Activated T-cell treated with anti-CD3 and anti-CD28 coated beads, Interleukin-2, amount 50 U/mL, for 72 hours (primary cell): ENCODE data around the gene RNF169. TPM values are rescaled to one million over a fixed set of nuclear protein-coding genes. Genes with fewer than 3 reads are reported as not detected.
"Not testable (repeated sequence)": the region's sequence is repeated elsewhere in the genome, so short reads cannot be mapped to it uniquely, and the experiment has no call there.

ENCODE experiments used
- ATAC-seq, 2 donors: fragments of 150-1000 bp; cut with Tn5 transposase; replicated peaks in 1 of 2; 2 replicates each; pipeline ENCODE4 v1.10.0; 2021; ENCODE audit warnings: moderate library complexity in 2 of 2, mild to moderate bottlenecking in 1 of 2
- DNase-seq, 2 donors: peaks; one replicate each; pipeline ENCODE4 v3.0.0; 2021 to 2022; ENCODE audit warnings: mixed read lengths in 1 of 2
- H3K27ac Mint-ChIP-seq: one replicate; pipeline ENCODE4 v1.8.0; 2022; ENCODE audit warnings: mild to moderate bottlenecking, moderate library complexity, mixed read lengths
- H3K27me3 Mint-ChIP-seq: one replicate; pipeline ENCODE4 v1.8.0; 2022; ENCODE audit warnings: low read depth, mixed read lengths
- H3K36me3 Mint-ChIP-seq, 2 donors: one replicate each; pipeline ENCODE4 v1.8.0; 2022; ENCODE audit warnings: mixed read lengths in 2 of 2, mild to moderate bottlenecking in 1 of 2; ENCODE audit not compliant: insufficient read depth in 2 of 2
- H3K4me1 Mint-ChIP-seq: one replicate; pipeline ENCODE4 v1.8.0; 2022; ENCODE audit warnings: low read depth, mixed read lengths
- H3K4me3 Mint-ChIP-seq, 2 donors: one replicate each; pipeline ENCODE4 v1.8.0; 2022; ENCODE audit warnings: mild to moderate bottlenecking in 2 of 2, mixed read lengths in 2 of 2, moderate library complexity in 2 of 2
- H3K9me3 Mint-ChIP-seq, 2 donors: one replicate each; pipeline ENCODE4 v1.8.0; 2022; ENCODE audit warnings: mixed read lengths in 2 of 2
- total RNA-seq, 2 donors: library from RNA; stranded (reverse); gene quantifications; one replicate each; pipeline ENCODE4 v1.2.3, GENCODE V29; 2022

RNF169 gene
- total RNA-seq, 2 donors from 2014 or later: 18.5 to 20.5 TPM

DNA sequence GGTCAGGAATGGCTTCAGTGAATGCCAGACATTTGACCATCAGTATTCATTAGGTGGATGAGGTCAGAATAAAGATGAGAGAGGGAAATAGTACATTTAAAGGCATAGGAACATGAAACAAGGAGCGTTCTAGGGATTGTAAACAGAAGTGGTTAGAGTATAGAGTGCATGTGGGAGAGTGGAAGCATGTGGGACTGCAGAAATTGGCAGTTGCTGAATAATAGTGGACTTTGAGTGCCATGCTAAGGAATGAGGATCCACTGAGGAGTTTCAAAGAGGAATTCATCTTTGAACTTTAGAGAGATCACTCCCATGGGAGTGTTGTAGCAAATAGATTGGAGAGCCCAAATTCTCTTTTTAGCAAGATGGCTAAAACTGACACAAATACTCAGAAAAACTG lies 7.9 kb downstream of the RNF169 start:
- H3K27ac Mint-ChIP-seq: no peak overlapping the region
- ATAC-seq (no peak), DNase-seq (no peak)
- peaks cover 7 to 9% of the 10 kb centered on the region in 2 donors for H3K36me3 Mint-ChIP-seq
- peaks cover 0 to 8% of the 10 kb centered on the region in 2 donors for H3K9me3 Mint-ChIP-seq
- H3K4me1 Mint-ChIP-seq: peaks cover 25% of the 10 kb centered on the region
- no peaks in the 10 kb centered on the region for H3K27me3 Mint-ChIP-seq
- H3K4me3 Mint-ChIP-seq: no peak overlapping the region

DNA sequence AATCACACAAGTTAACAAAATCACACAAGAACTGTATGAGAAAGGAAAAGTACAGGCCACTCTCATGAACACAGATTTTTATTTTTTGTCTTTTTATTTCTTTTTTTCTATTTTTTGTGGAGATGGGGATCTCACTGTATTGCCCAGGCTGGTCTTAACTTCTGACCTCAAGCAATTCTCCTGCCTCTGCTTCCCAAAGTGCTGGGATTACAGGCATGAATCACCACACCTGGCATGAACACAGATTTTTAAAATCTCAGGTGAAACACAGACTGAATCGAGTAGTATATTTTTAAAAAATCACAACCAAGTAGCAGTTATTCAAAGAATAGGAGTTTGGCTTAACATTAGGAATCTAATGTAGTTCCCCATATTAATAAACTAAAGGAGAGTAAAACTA lies 18.3 kb downstream of the RNF169 start:
- Mint-ChIP-seq H3K4me3 (no peak overlapping the region), H3K36me3 (peaks cover 6 to 14% of the 10 kb centered on the region in 2 donors), H3K27ac (no peak overlapping the region), H3K9me3 (no peaks in the 10 kb centered on the region), H3K27me3 (no peaks in the 10 kb centered on the region), H3K4me1 (peaks cover 42% of the 10 kb centered on the region)
- ATAC-seq: no peak
- no peak for DNase-seq

GRCh38 chr11:74768172-74768651 lies 19.6 kb downstream of the RNF169 start:
- ATAC-seq (peak; percentile 82 to 92), DNase-seq (peak; percentile 51 to 61)
- not testable (repeated sequence) for H3K9me3 Mint-ChIP-seq, H3K36me3 Mint-ChIP-seq, H3K27me3 Mint-ChIP-seq
- Mint-ChIP-seq H3K4me3 (peak overlapping the region; percentile 46 to 76), H3K27ac (peak overlapping the region; percentile 74), H3K4me1 (peaks cover 35% of the 10 kb centered on the region)

DNA sequence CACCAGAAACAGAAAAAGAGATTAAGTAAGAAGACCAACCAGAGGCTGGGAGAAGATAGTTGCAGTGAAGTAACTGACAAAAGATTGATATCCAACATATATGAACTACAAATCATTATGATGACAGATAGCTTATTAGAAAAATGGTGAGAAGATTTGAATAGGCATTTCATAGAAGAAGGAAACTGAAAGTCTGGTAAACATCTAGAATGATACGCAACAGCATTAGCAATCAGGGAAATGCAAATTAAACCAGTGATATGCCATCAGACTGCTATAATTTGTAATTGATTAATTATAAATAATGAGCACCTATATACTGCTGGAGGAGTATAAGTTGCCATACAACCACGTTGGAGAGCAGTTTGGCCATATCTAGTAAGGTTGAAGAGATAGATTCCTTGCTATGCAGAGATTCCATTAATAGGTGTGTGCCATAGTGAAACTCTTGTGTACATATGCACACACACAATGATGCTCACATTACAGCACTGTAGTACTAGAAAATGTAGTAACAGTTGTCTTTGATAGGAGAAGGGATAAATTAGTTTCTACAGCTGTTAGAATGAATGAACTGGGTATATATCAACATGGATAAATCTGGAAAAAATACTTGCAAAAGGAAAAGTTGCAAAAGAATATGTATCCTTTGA lies 20.5 kb downstream of the RNF169 start:
- DNase-seq (no peak), ATAC-seq (no peak)
- Mint-ChIP-seq H3K9me3 (no peaks in the 10 kb centered on the region), H3K36me3 (no peaks in the 10 kb centered on the region), H3K4me1 (peaks cover 35% of the 10 kb centered on the region), H3K27ac (peak overlapping the region; percentile 1), H3K4me3 (peak overlapping the region in 1 of 2 donors; percentile 76), H3K27me3 (no peaks in the 10 kb centered on the region)

DNA sequence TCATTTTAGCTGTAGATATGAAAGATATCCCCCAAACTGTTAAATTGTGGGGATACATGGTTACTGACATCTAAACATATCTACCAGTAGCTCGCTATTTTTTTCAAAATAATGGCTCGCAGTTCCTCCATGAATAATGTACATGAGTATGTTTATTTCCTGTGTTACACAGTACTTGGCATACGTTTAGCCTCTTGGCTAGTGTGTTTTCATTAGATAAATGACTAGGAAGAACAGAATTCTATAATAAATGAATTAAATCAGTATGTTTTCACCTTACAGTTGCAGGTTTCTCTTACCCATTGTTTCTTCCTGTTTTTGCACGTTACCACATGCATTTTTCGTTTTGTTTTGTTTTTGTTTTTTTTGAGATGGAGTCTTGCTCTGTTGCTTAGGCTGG lies 21.8 kb downstream of the RNF169 start:
- Mint-ChIP-seq H3K9me3 (no peaks in the 10 kb centered on the region), H3K27ac (no peak overlapping the region), H3K4me1 (peaks cover 34% of the 10 kb centered on the region), H3K27me3 (no peaks in the 10 kb centered on the region), H3K4me3 (no peak overlapping the region), H3K36me3 (no peaks in the 10 kb centered on the region)
- ATAC-seq (no peak), DNase-seq (no peak)

GRCh38 chr11:74771139-74771538 lies 22.5 kb downstream of the RNF169 start:
- ATAC-seq: no peak
- DNase-seq: no peak
- no peaks in the 10 kb centered on the region for H3K9me3 Mint-ChIP-seq
- H3K27me3 Mint-ChIP-seq: no peaks in the 10 kb centered on the region
- H3K36me3 Mint-ChIP-seq: no peaks in the 10 kb centered on the region
- no peak overlapping the region for H3K27ac Mint-ChIP-seq
- no peak overlapping the region for H3K4me3 Mint-ChIP-seq
- H3K4me1 Mint-ChIP-seq: peaks cover 27% of the 10 kb centered on the region

DNA sequence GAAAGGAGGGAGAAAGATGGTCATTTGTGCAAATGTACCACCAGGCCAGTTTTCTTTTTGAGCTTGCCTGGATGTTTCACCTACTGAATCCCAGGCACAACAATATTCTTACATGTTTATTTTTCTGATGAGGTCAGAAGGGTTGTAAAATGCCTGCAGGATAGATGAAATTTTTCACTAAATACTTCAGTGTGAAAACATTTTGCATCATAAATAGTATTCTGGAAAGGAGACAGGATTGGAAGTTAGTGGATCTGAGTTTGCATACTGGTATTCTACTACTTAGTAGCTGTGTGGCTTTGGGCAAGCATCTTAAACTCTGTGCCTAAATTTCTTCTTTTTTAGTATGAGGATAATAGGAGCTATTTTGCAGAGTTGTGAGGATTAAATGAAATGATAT lies 24.8 kb downstream of the RNF169 start:
- Mint-ChIP-seq H3K4me3 (no peak overlapping the region), H3K27ac (no peak overlapping the region), H3K9me3 (no peaks in the 10 kb centered on the region), H3K4me1 (peaks cover 18% of the 10 kb centered on the region), H3K27me3 (no peaks in the 10 kb centered on the region), H3K36me3 (no peaks in the 10 kb centered on the region)
- DNase-seq: no peak
- no peak for ATAC-seq

- no peak overlapping the region for H3K27ac Mint-ChIP-seq
- H3K9me3 Mint-ChIP-seq: no peaks in the 10 kb centered on the region
- H3K4me1 Mint-ChIP-seq: no peaks in the 10 kb centered on the region
- H3K4me3 Mint-ChIP-seq: no peak overlapping the region
- ATAC-seq (no peak), DNase-seq (no peak)
- no peaks in the 10 kb centered on the region for H3K36me3 Mint-ChIP-seq
- no peaks in the 10 kb centered on the region for H3K27me3 Mint-ChIP-seq
Measured at GRCh38 chr11:74775762-74776161, 27.1 kb downstream of the RNF169 start.

DNA sequence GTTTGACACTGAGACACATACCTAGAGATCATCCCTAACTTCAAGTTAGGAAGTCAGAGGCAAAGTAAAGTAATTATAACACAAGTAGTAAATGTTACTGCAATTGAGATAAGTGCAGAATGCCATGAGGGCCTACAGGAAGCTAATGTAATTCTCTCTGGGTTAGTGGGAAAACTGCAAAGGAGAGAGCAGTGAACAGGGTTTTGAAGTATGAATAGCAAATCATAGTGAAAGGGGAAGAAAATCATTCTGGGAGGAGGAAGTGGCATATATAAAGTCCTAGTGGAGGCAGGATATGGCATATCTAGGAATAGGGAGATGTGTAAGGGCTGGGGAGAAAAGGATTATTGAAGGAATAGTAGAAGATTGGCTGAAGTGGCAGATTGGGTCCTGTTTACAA lies 27.9 kb downstream of the RNF169 start:
- DNase-seq (no peak), ATAC-seq (no peak)
- no peak overlapping the region for H3K4me3 Mint-ChIP-seq
- no peaks in the 10 kb centered on the region for H3K9me3 Mint-ChIP-seq
- H3K27me3 Mint-ChIP-seq: no peaks in the 10 kb centered on the region
- no peak overlapping the region for H3K27ac Mint-ChIP-seq
- H3K36me3 Mint-ChIP-seq: no peaks in the 10 kb centered on the region
- no peaks in the 10 kb centered on the region for H3K4me1 Mint-ChIP-seq

GRCh38 chr11:74777038-74777437 lies 28.4 kb downstream of the RNF169 start:
- no peaks in the 10 kb centered on the region for H3K36me3 Mint-ChIP-seq
- no peak overlapping the region for H3K4me3 Mint-ChIP-seq
- no peaks in the 10 kb centered on the region for H3K4me1 Mint-ChIP-seq
- H3K27me3 Mint-ChIP-seq: no peaks in the 10 kb centered on the region
- H3K9me3 Mint-ChIP-seq: no peaks in the 10 kb centered on the region
- no peak for ATAC-seq
- H3K27ac Mint-ChIP-seq: no peak overlapping the region
- DNase-seq: no peak

DNA sequence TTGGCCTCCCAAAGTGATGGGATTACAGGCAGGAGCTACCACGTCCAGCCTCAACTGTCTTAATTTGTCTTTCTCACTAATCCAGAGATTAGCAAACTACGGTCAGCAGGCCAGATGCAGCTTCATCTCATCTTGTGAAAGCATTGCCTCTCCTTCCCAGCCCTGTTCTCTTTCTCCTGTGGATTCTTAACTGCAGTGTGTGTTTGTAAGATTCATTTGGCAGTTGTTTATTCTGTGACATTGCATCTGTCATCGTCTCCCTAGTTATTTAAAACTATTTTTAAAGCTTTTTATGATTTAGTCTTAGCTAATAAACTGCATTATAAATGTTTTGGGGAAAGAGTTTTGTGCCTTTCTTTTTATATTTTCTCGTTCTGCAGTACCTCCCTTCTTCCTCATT lies 29.2 kb downstream of the RNF169 start:
- Mint-ChIP-seq H3K27me3 (no peaks in the 10 kb centered on the region), H3K4me1 (peaks cover 1% of the 10 kb centered on the region), H3K9me3 (no peaks in the 10 kb centered on the region), H3K27ac (no peak overlapping the region), H3K4me3 (no peak overlapping the region), H3K36me3 (no peaks in the 10 kb centered on the region)
- DNase-seq (no peak), ATAC-seq (no peak)

DNA sequence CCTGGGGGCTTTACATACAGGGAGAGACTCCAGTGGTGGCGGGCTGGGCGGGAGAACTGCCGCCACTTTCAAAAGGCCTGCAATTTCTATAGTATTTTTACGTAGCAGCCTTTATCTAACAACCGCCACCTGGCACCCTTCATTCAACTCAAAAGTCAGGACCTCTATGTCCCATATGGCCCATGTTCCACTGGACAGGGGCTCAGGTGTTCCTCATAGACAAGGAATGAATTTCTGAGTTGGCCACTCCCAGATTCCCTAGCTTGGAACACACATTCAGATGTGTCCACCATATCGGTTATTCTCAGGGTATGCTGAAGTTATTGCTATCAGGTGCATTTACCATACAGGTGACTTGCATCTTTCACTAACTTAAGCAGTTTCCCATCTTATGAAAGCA lies 29.9 kb downstream of the RNF169 start:
- no peak for ATAC-seq
- Mint-ChIP-seq H3K9me3 (no peaks in the 10 kb centered on the region), H3K4me3 (no peak overlapping the region)

DNA sequence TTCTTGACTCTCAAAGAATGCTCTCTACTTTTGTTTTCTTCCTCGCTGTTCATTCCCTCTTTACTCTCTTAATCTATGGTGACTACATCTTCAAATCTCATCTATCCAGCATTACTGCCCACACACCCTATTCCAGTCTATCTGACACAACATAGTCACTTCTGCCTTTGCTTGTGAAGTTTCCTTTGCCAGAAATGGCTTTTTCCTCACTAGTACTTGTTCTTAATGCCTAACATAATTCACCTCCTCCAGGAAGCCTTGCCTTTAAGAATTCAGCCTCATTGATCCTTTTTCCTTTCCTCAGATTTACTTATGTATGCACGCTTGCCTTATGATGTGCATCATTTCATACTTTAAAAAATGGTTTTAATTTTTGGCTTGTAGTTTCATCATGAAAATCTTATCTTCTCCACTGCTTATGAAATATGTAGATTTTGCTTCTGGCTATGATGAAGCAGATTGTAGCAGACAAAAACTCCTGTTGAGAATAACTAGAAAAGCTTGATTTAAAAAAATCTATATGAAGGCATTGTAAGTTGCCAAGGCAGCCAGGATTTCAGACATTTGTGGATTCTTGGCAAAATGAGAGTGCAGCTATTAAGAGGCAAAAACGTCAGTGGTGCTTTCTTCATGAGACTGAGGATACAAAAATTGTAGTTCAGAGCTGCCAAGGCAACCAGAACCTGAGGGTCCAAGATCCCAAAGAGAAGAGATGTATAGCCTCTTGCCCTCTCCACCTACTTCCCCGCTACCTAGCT lies 31.8 kb downstream of the RNF169 start:
- H3K27me3 Mint-ChIP-seq: no peaks in the 10 kb centered on the region
- ATAC-seq (no peak), DNase-seq (no peak)
- no peak overlapping the region for H3K27ac Mint-ChIP-seq
- no peaks in the 10 kb centered on the region for H3K9me3 Mint-ChIP-seq
- peaks cover 22% of the 10 kb centered on the region for H3K4me1 Mint-ChIP-seq
- H3K4me3 Mint-ChIP-seq: no peak overlapping the region
- H3K36me3 Mint-ChIP-seq: no peaks in the 10 kb centered on the region

More for the DNA sequence above, 29.9 kb downstream of the RNF169 start:
- H3K27me3 Mint-ChIP-seq: no peaks in the 10 kb centered on the region
- no peak for DNase-seq
- no peaks in the 10 kb centered on the region for H3K36me3 Mint-ChIP-seq
- H3K27ac Mint-ChIP-seq: no peak overlapping the region
- peaks cover 8% of the 10 kb centered on the region for H3K4me1 Mint-ChIP-seq
